ENCODE measurements around the gene GPC6. TPM values are rescaled to one million over a fixed set of nuclear protein-coding genes. Genes with fewer than 3 reads are reported as not detected.

GPC6 gene
- total RNA-seq, 1 donor from 2014 or later = 8.4 TPM

GRCh38 chr13:93270769-93271742 is 44.4 kb downstream of the GPC6 start:
- DNase-seq = no peak
- no peaks in the 10 kb centered on the region for H3K9me3 ChIP-seq

DNA sequence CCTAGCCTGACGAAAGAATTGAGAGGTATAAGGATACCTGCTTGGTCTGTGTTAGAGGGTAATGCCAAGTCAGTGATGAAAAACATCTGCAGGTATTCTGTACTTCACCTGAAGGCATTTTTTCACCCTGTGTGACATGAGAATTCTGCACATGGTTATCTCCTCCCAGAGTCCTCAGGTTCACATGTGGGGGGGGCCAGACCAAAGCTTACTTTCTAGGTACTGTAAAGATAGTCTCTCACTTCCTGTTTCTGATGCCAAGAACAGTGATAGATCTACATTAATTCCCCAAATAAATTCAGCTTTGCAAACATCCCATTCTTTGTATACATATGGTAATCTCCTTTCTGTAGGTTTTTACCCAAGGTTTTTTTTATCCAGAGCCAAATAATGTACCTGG is 53.4 kb downstream of the GPC6 start:
- H3K9me3 ChIP-seq = no peaks in the 10 kb centered on the region
- intact Hi-C loops (cut with DNase I) = no loop called here
- H3K27me3 ChIP-seq = no peaks in the 10 kb centered on the region
- TF ChIP-seq, protein P1, sequence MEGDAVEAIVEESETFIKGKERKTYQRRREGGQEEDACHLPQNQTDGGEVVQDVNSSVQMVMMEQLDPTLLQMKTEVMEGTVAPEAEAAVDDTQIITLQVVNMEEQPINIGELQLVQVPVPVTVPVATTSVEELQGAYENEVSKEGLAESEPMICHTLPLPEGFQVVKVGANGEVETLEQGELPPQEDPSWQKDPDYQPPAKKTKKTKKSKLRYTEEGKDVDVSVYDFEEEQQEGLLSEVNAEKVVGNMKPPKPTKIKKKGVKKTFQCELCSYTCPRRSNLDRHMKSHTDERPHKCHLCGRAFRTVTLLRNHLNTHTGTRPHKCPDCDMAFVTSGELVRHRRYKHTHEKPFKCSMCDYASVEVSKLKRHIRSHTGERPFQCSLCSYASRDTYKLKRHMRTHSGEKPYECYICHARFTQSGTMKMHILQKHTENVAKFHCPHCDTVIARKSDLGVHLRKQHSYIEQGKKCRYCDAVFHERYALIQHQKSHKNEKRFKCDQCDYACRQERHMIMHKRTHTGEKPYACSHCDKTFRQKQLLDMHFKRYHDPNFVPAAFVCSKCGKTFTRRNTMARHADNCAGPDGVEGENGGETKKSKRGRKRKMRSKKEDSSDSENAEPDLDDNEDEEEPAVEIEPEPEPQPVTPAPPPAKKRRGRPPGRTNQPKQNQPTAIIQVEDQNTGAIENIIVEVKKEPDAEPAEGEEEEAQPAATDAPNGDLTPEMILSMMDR (IDR thresholded peaks at IDR 0.05) = no peak
- DNase-seq (no peak), ATAC-seq (no peak)
- H3K4me1 ChIP-seq = no peaks in the 10 kb centered on the region
- H3K36me3 ChIP-seq = no peaks in the 10 kb centered on the region
- H3K4me3 ChIP-seq = no peak overlapping the region
- H3K27ac ChIP-seq = no peak overlapping the region

More at GRCh38 chr13:93270769-93271742, 44.4 kb downstream of the GPC6 start:
- no peak overlapping the region for H3K4me3 ChIP-seq
- H3K36me3 ChIP-seq = no peaks in the 10 kb centered on the region
- intact Hi-C loops (cut with DNase I) = no loop called here
- TF ChIP-seq, protein P1 (IDR thresholded peaks at IDR 0.05) = no peak
- peak; percentile 57 for ATAC-seq
- no peaks in the 10 kb centered on the region for H3K27me3 ChIP-seq
- no peaks in the 10 kb centered on the region for H3K4me1 ChIP-seq
- peak overlapping the region; percentile 6 for H3K27ac ChIP-seq

DNA sequence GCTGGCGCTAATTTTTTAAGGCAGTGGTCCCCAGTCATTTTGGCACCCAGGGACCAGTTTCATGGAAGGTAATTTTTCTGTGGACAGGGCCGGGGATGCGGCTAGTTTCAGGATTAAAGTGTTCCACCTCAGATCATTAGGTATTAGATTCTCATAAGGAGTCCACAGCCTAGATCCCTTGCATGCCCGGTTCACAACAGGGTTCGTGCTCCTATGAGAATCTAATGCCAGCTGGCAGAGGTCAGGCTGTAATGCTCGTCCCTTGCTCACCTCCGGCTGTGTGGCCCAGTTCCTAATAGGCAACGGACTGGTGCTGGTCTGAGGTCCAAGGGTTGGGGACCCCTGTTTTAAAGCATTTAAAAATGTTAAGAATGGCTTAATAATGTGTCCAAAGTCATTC is 54.1 kb downstream of the GPC6 start:
- intact Hi-C loops (cut with DNase I) = no loop called here
- DNase-seq = no peak
- ATAC-seq = no peak
- H3K36me3 ChIP-seq = no peaks in the 10 kb centered on the region
- TF ChIP-seq, protein P1 (IDR thresholded peaks at IDR 0.05) = no peak
- H3K4me3 ChIP-seq = no peak overlapping the region
- H3K27me3 ChIP-seq = no peaks in the 10 kb centered on the region
- no peaks in the 10 kb centered on the region for H3K9me3 ChIP-seq
- H3K4me1 ChIP-seq = no peaks in the 10 kb centered on the region
- no peak overlapping the region for H3K27ac ChIP-seq

DNA sequence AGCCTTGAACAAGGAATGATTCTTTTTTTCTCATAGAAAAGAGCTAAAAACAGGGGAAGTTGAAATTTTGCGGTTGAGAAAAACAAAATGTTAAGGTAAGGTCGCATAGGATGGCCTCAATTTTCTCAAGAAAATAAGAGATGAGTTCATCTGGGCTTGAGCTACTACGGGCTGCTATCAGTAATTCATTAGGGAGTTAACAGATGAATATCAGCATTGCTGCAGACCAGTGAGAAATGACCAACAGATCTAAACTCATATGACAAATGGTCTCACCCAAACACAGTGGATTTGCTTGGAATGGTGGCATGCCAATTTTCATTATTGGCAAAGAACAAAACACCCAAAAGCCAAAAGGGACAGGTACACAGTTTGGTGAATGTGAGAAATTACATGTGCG is 56.6 kb downstream of the GPC6 start:
- Histone ChIP-seq H3K27me3 (no peaks in the 10 kb centered on the region), H3K4me3 (no peak overlapping the region), H3K9me3 (no peaks in the 10 kb centered on the region), H3K27ac (no peak overlapping the region), H3K4me1 (no peaks in the 10 kb centered on the region), H3K36me3 (no peaks in the 10 kb centered on the region)
- DNase-seq (no peak), ATAC-seq (no peak)
- intact Hi-C loops (cut with DNase I) = no loop called here
- TF ChIP-seq, protein P1 (IDR thresholded peaks at IDR 0.05) = no peak

DNA sequence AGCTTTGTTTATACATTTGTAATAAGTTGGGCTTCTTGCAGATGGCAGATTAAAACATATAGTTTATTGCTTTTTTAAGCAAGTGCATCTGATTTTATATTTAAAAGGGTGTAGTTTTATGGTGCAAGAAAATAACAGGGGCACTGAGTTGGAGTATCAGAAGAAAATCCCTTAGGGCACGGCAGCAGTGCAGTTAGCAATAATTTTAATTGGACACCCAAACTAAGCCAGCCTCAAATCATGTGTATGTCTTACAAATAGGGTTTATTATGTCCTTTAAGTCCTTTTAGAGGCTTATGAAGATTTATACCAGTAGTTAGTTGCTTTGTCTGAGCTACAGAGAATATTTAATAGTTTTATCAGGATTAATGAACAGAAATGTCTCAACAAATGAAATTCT is 57.5 kb downstream of the GPC6 start:
- intact Hi-C loops (cut with DNase I) = no loop called here
- Histone ChIP-seq H3K27me3 (no peaks in the 10 kb centered on the region), H3K9me3 (no peaks in the 10 kb centered on the region), H3K4me1 (no peaks in the 10 kb centered on the region), H3K36me3 (no peaks in the 10 kb centered on the region), H3K4me3 (no peak overlapping the region), H3K27ac (no peak overlapping the region)
- ATAC-seq (no peak), DNase-seq (no peak)
- TF ChIP-seq, protein P1 (IDR thresholded peaks at IDR 0.05) = no peak

Measured in upper lobe of right lung (tissue), 1 donor.